ENCODE results near the gene ENOX1.
"Not testable (repeated sequence)": the region's sequence is repeated elsewhere in the genome, so short reads cannot be mapped to it uniquely, and the experiment has no call there.

ENOX1 gene

DNA sequence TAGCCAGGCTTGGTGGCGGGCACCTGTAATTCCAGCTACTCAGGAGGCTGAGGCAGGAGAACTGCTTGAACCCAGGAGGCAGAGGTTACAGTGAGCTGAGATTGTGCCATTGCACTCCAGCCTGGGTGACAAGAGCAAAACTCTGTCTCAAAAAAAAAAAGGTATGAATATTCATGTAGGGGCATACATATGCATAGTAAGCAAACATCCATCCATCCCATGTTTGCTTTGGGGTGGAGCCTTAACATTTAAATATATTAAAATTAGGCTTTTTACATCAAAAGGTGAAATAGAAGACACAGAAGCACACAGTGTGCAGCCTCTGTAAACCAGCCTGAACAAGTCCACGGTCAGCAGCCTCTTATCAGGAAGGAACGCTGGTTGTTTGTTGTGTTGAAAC lies 618.3 kb downstream of the ENOX1 start:
- not testable (repeated sequence) for DNase-seq

GRCh38 chr13:43167731-43168130 lies 619.0 kb downstream of the ENOX1 start:
- DNase-seq, result no peak

- no peak for DNase-seq
These were observed 619.9 kb downstream of the ENOX1 start for GRCh38 chr13:43166644-43167457.
